Brain microvascular endothelial cell (primary cell): Measurements from ENCODE around the gene ERICH6.

Experiments used
- DNase-seq: peaks from one replicate; pipeline ENCODE4 v3.0.0-alpha.2; 2020
- H3K27ac ChIP-seq: fragments of 250-450 bp; sonication (Bioruptor Pico); 2 replicates; pipeline ENCODE4 v1.5.1; 2020; ENCODE audit warnings: mild to moderate bottlenecking, moderate library complexity
- H3K27me3 ChIP-seq: fragments of 250-450 bp; sonication (Bioruptor Pico); replicated peaks from 2 replicates; pipeline ENCODE4 v1.5.1; 2020; ENCODE audit warnings: mild to moderate bottlenecking
- H3K36me3 ChIP-seq: fragments of 250-450 bp; sonication (Bioruptor Pico); replicated peaks from 2 replicates; pipeline ENCODE4 v1.5.1; 2020; ENCODE audit warnings: mild to moderate bottlenecking
- H3K4me3 ChIP-seq: 2 replicates; pipeline ENCODE4 v1.5.1; 2011; ENCODE audit warnings: low read depth, mild to moderate bottlenecking, control low read depth, low read length, moderate library complexity
- CTCF ChIP-seq: IDR thresholded peaks from 2 replicates; pipeline ENCODE4 v1.5.1; 2011; ENCODE audit warnings: low read depth, mild to moderate bottlenecking, moderate library complexity, low read length, control low read depth, inconsistent platforms; ENCODE audit errors: missing control alignments
- in situ Hi-C: cut with HindIII; loops from 2 replicates; pipeline ENCODE4 v1.10.0; 2017; ENCODE audit warnings: low sequenced_read_pairs, low pct_ligation_motif_present

The ERICH6 gene

GRCh38 chr3:150663461-150663860 is 40.3 kb downstream of the ERICH6 start:
- DNase-seq, result no peak
- no peak for TF ChIP-seq CTCF
- no peaks in the 10 kb centered on the region for H3K36me3 ChIP-seq
- in situ Hi-C loops, result no loop called here
- no peaks in the 10 kb centered on the region for H3K27me3 ChIP-seq
- H3K4me3 ChIP-seq, result no peak overlapping the region
- H3K27ac ChIP-seq, result no peak overlapping the region

- no peaks in the 10 kb centered on the region for H3K36me3 ChIP-seq
- H3K4me3 ChIP-seq, result no peak overlapping the region
- in situ Hi-C loops, result no loop called here
- H3K27ac ChIP-seq, result no peak overlapping the region
- no peaks in the 10 kb centered on the region for H3K27me3 ChIP-seq
- no peak for TF ChIP-seq CTCF
- DNase-seq, result no peak
Observed at GRCh38 chr3:150662410-150663200, 41.1 kb downstream of the ERICH6 start.

- in situ Hi-C loops, result no loop called here
- no peak overlapping the region for H3K4me3 ChIP-seq
- no peak for TF ChIP-seq CTCF
Observed at GRCh38 chr3:150656316-150656715, 47.4 kb downstream of the ERICH6 start.

GRCh38 chr3:150653110-150653561 is 50.6 kb downstream of the ERICH6 start:
- TF ChIP-seq CTCF, result no peak
- Histone ChIP-seq H3K27me3 (no peaks in the 10 kb centered on the region), H3K36me3 (no peaks in the 10 kb centered on the region), H3K4me3 (no peak overlapping the region), H3K27ac (no peak overlapping the region)
- in situ Hi-C loops, result no loop called here
- DNase-seq, result no peak

More at GRCh38 chr3:150656316-150656715, 47.4 kb downstream of the ERICH6 start:
- Histone ChIP-seq H3K27ac (no peak overlapping the region), H3K36me3 (no peaks in the 10 kb centered on the region), H3K27me3 (no peaks in the 10 kb centered on the region)
- DNase-seq, result no peak

- H3K4me3 ChIP-seq, result no peak overlapping the region
- H3K27me3 ChIP-seq, result no peaks in the 10 kb centered on the region
- no peak for TF ChIP-seq CTCF
- H3K27ac ChIP-seq, result no peak overlapping the region
- no peak for DNase-seq
- H3K36me3 ChIP-seq, result no peaks in the 10 kb centered on the region
- in situ Hi-C loops, result no loop called here
Observed at GRCh38 chr3:150640256-150640655, 63.5 kb downstream of the ERICH6 start.

- DNase-seq, result no peak
- in situ Hi-C loops, result no loop called here
- H3K27ac ChIP-seq, result no peak overlapping the region
- H3K4me3 ChIP-seq, result no peak overlapping the region
- no peaks in the 10 kb centered on the region for H3K27me3 ChIP-seq
- H3K36me3 ChIP-seq, result no peaks in the 10 kb centered on the region
- TF ChIP-seq CTCF, result no peak
Observed at GRCh38 chr3:150639262-150639661, 64.5 kb downstream of the ERICH6 start.
